ENCODE data around the gene COL4A2.

- TF ChIP-seq EZH2phosphoT487 (IDR thresholded peaks at IDR 0.05; ENCODE audit: borderline replicate concordance, low read length), result no peak
- TF ChIP-seq, protein P1, sequence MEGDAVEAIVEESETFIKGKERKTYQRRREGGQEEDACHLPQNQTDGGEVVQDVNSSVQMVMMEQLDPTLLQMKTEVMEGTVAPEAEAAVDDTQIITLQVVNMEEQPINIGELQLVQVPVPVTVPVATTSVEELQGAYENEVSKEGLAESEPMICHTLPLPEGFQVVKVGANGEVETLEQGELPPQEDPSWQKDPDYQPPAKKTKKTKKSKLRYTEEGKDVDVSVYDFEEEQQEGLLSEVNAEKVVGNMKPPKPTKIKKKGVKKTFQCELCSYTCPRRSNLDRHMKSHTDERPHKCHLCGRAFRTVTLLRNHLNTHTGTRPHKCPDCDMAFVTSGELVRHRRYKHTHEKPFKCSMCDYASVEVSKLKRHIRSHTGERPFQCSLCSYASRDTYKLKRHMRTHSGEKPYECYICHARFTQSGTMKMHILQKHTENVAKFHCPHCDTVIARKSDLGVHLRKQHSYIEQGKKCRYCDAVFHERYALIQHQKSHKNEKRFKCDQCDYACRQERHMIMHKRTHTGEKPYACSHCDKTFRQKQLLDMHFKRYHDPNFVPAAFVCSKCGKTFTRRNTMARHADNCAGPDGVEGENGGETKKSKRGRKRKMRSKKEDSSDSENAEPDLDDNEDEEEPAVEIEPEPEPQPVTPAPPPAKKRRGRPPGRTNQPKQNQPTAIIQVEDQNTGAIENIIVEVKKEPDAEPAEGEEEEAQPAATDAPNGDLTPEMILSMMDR (conservative IDR thresholded peaks at IDR 0.05; ENCODE audit: low read depth, low read length), result no peak
Observed at GRCh38 chr13:110442930-110443621, 136.0 kb downstream of the COL4A2 start.
